ENCODE data around the gene ZBTB20.

The ZBTB20 gene

GRCh38 chr3:114350690-114351089 is 796.4 kb downstream of the ZBTB20 start:
- no peaks in the 10 kb centered on the region for H3F3A ChIP-seq (ENCODE audit: insufficient read depth, low read length)
- H3K4me1 ChIP-seq (ENCODE audit: low read length) = no peaks in the 10 kb centered on the region
- H3K27ac ChIP-seq (ENCODE audit: low read length) = no peak overlapping the region
- H2AFZ ChIP-seq (ENCODE audit: low read length) = no peak overlapping the region
- no peak overlapping the region for H3K4me2 ChIP-seq (ENCODE audit: low read depth, low read length)
- no peak overlapping the region for H3K4me3 ChIP-seq (ENCODE audit: low read length)
- no peaks in the 10 kb centered on the region for H3K36me3 ChIP-seq (replicated peaks; ENCODE audit: insufficient read depth, low read length)
- H3K9me3 ChIP-seq (replicated peaks; ENCODE audit: insufficient read depth, low read length) = no peaks in the 10 kb centered on the region
- H3K27me3 ChIP-seq (replicated peaks; ENCODE audit: insufficient read depth, low read length) = no peaks in the 10 kb centered on the region
- H3K9me2 ChIP-seq (replicated peaks; ENCODE audit: insufficient read depth, low read length) = no peaks in the 10 kb centered on the region
- no peak overlapping the region for H3K9ac ChIP-seq (ENCODE audit: low read length)
- no peaks in the 10 kb centered on the region for H4K20me1 ChIP-seq (ENCODE audit: insufficient read depth, low read length)
- TF ChIP-seq EZH2 (optimal IDR thresholded peaks at IDR 0.05; ENCODE audit: low read depth, low read length) = no peak
- TF ChIP-seq EZH2phosphoT487 (IDR thresholded peaks at IDR 0.05; ENCODE audit: low read length) = no peak
- TF ChIP-seq, protein P1, sequence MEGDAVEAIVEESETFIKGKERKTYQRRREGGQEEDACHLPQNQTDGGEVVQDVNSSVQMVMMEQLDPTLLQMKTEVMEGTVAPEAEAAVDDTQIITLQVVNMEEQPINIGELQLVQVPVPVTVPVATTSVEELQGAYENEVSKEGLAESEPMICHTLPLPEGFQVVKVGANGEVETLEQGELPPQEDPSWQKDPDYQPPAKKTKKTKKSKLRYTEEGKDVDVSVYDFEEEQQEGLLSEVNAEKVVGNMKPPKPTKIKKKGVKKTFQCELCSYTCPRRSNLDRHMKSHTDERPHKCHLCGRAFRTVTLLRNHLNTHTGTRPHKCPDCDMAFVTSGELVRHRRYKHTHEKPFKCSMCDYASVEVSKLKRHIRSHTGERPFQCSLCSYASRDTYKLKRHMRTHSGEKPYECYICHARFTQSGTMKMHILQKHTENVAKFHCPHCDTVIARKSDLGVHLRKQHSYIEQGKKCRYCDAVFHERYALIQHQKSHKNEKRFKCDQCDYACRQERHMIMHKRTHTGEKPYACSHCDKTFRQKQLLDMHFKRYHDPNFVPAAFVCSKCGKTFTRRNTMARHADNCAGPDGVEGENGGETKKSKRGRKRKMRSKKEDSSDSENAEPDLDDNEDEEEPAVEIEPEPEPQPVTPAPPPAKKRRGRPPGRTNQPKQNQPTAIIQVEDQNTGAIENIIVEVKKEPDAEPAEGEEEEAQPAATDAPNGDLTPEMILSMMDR (IDR thresholded peaks at IDR 0.05; ENCODE audit: low read length) = no peak
- DNase-seq = no peak
- H3K79me2 ChIP-seq (ENCODE audit: low read length) = no peaks in the 10 kb centered on the region

DNA sequence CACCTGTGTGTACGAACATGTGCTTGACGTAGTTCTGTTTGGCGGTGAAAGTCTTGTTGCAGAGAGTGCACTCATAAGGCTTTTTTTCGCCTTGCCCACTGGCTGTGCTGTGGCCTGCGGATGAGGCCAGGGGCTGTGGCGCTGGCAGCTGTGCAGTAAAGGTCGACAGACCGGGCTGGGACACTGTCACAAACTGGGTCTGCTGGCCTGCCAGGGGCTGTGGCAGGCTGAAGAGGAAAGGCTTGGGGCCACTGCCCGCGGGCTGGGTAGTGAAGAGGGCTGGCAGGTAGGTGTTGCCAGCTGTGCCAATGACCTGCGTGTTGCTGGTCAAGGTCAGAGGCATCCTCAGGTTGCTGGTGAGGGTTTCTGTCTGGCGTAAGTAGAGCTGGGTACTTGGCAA is 796.8 kb downstream of the ZBTB20 start:
- Histone ChIP-seq H2AFZ (ENCODE audit: low read length) (no peak overlapping the region), H4K20me1 (ENCODE audit: insufficient read depth, low read length) (no peaks in the 10 kb centered on the region), H3F3A (ENCODE audit: insufficient read depth, low read length) (no peaks in the 10 kb centered on the region), H3K4me1 (ENCODE audit: low read length) (no peaks in the 10 kb centered on the region), H3K9ac (ENCODE audit: low read length) (no peak overlapping the region), H3K4me3 (ENCODE audit: low read length) (no peak overlapping the region), H3K79me2 (ENCODE audit: low read length) (no peaks in the 10 kb centered on the region), H3K9me2 (replicated peaks; ENCODE audit: insufficient read depth, low read length) (no peaks in the 10 kb centered on the region), H3K27me3 (replicated peaks; ENCODE audit: insufficient read depth, low read length) (no peaks in the 10 kb centered on the region), H3K36me3 (replicated peaks; ENCODE audit: insufficient read depth, low read length) (no peaks in the 10 kb centered on the region), H3K4me2 (ENCODE audit: low read depth, low read length) (no peak overlapping the region), H3K9me3 (replicated peaks; ENCODE audit: insufficient read depth, low read length) (no peaks in the 10 kb centered on the region), H3K27ac (ENCODE audit: low read length) (no peak overlapping the region)
- no peak for DNase-seq
- TF ChIP-seq EZH2 (optimal IDR thresholded peaks at IDR 0.05; ENCODE audit: low read depth, low read length) = no peak
- TF ChIP-seq EZH2phosphoT487 (IDR thresholded peaks at IDR 0.05; ENCODE audit: low read length) = no peak
- TF ChIP-seq, protein P1 (IDR thresholded peaks at IDR 0.05; ENCODE audit: low read length) = no peak

DNA sequence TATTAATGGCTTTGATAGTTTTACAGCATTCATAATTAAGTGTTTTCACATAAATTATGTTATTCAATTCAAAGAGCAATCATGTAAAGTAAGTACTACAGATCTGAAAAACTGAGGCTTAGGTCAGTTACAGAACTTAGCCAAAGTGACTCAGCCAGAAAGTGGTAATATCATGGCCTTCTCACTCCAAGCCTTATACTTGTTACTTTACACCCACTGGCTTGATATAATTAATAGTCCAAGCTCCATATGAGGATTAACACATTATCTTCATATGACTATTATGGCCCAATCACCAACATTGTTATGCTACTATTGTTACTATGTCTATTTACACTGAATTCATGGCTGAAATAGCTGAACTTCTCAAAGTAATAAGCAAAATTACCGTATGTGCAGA is 802.6 kb downstream of the ZBTB20 start:
- no peak overlapping the region for H2AFZ ChIP-seq (ENCODE audit: low read length)
- no peaks in the 10 kb centered on the region for H3K4me1 ChIP-seq (ENCODE audit: low read length)
- no peak overlapping the region for H3K4me3 ChIP-seq (ENCODE audit: low read length)
- H4K20me1 ChIP-seq (ENCODE audit: insufficient read depth, low read length) = no peaks in the 10 kb centered on the region
- no peaks in the 10 kb centered on the region for H3F3A ChIP-seq (ENCODE audit: insufficient read depth, low read length)
- no peaks in the 10 kb centered on the region for H3K9me3 ChIP-seq (replicated peaks; ENCODE audit: insufficient read depth, low read length)
- no peaks in the 10 kb centered on the region for H3K36me3 ChIP-seq (replicated peaks; ENCODE audit: insufficient read depth, low read length)
- no peaks in the 10 kb centered on the region for H3K27me3 ChIP-seq (replicated peaks; ENCODE audit: insufficient read depth, low read length)
- DNase-seq = no peak
- TF ChIP-seq EZH2 (optimal IDR thresholded peaks at IDR 0.05; ENCODE audit: low read depth, low read length) = no peak
- H3K9ac ChIP-seq (ENCODE audit: low read length) = no peak overlapping the region
- H3K9me2 ChIP-seq (replicated peaks; ENCODE audit: insufficient read depth, low read length) = no peaks in the 10 kb centered on the region
- no peak overlapping the region for H3K27ac ChIP-seq (ENCODE audit: low read length)
- no peaks in the 10 kb centered on the region for H3K79me2 ChIP-seq (ENCODE audit: low read length)
- H3K4me2 ChIP-seq (ENCODE audit: low read depth, low read length) = no peak overlapping the region

- H3K36me3 ChIP-seq (replicated peaks; ENCODE audit: insufficient read depth, low read length) = no peaks in the 10 kb centered on the region
- no peaks in the 10 kb centered on the region for H3K9me2 ChIP-seq (replicated peaks; ENCODE audit: insufficient read depth, low read length)
- no peaks in the 10 kb centered on the region for H3K79me2 ChIP-seq (ENCODE audit: low read length)
- DNase-seq = peak; percentile 39
- no peaks in the 10 kb centered on the region for H3F3A ChIP-seq (ENCODE audit: insufficient read depth, low read length)
- H3K9me3 ChIP-seq (replicated peaks; ENCODE audit: insufficient read depth, low read length) = no peaks in the 10 kb centered on the region
- no peak overlapping the region for H2AFZ ChIP-seq (ENCODE audit: low read length)
- H3K27ac ChIP-seq (ENCODE audit: low read length) = no peak overlapping the region
- no peaks in the 10 kb centered on the region for H4K20me1 ChIP-seq (ENCODE audit: insufficient read depth, low read length)
- no peak for TF ChIP-seq EZH2 (optimal IDR thresholded peaks at IDR 0.05; ENCODE audit: low read depth, low read length)
- TF ChIP-seq EZH2phosphoT487 (IDR thresholded peaks at IDR 0.05; ENCODE audit: low read length) = no peak
- TF ChIP-seq, protein P1 (IDR thresholded peaks at IDR 0.05; ENCODE audit: low read length) = no peak
- peak overlapping the region; percentile 48; the same call in 1 of the 2 replicates for H3K4me2 ChIP-seq (ENCODE audit: low read depth, low read length)
- peaks cover 8% of the 10 kb centered on the region; the same call in 1 of the 2 replicates for H3K4me1 ChIP-seq (ENCODE audit: low read length)
- no peaks in the 10 kb centered on the region for H3K27me3 ChIP-seq (replicated peaks; ENCODE audit: insufficient read depth, low read length)
- no peak overlapping the region for H3K9ac ChIP-seq (ENCODE audit: low read length)
- no peak overlapping the region for H3K4me3 ChIP-seq (ENCODE audit: low read length)
Observed at GRCh38 chr3:114338651-114339357, 808.3 kb downstream of the ZBTB20 start.

Measured in MM.1S (cell line).